ENCODE measurements around the gene HCAR3. TPM values are rescaled to one million over a fixed set of nuclear protein-coding genes. Genes with fewer than 3 reads are reported as not detected.

HCAR3 gene
- total RNA-seq, 1 experiment from 2014 or later, result not detected

DNA sequence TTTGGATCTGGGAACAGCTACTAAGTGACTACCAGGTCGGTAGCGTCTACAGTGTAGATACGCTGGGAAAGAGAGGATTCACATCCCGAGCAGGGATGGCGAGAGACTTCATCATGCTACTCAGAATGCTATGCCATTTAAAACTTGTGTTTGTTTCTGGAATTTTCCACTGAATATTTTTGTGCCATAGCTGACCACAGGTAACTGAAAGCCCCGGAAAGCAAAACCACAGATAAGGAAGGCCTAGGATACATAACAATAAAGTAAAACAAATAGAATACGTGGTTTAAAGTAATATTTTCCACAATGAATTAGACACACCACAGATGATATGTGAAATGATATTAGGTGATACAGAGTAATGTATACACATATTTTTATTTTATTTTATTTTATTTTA, 22.0 kb upstream of the HCAR3 start:
- Histone ChIP-seq H3K9me3 (ENCODE audit: control insufficient read depth, insufficient read depth, low read depth, low read length) (no peaks in the 10 kb centered on the region), H3K4me1 (ENCODE audit: control insufficient read depth, insufficient read depth, low read length) (no peaks in the 10 kb centered on the region), H3K27me3 (ENCODE audit: control insufficient read depth, insufficient read depth, low read length) (no peaks in the 10 kb centered on the region), H3K27ac (ENCODE audit: low read length) (no peak overlapping the region), H3K4me3 (ENCODE audit: low read depth in 2 of 2, low read length in 2 of 2) (no peak overlapping the region), H3K36me3 (ENCODE audit: control insufficient read depth, insufficient read depth, low read length) (no peaks in the 10 kb centered on the region)
- in situ Hi-C loops (cut with HindIII; ENCODE audit: low pct_unique_long_range_greater_than_20kb, low sequenced_read_pairs) (no loop called here), intact Hi-C loops (cut with micrococcal nuclease; ENCODE audit: unreplicated experiment) (no loop called here)
- CTCF ChIA-PET, result interaction anchor here (0.5 kb wide), 1 partner anchor 19 kb away, joined by 6 read pairs; no protein-coding TSS in a partner anchor
- ATAC-seq (no peak), DNase-seq (ENCODE audit: low read depth, low spot score) (no peak)
- TF ChIP-seq SIN3A (IDR thresholded peaks at IDR 0.05; ENCODE audit: borderline replicate concordance, insufficient read depth, low read depth, low read length) (no peak), POLR2AphosphoS5 (IDR thresholded peaks at IDR 0.05; ENCODE audit: low read depth, low read length) (no peak), CTCF (IDR thresholded peaks at IDR 0.05) (no peak), TCF7L2 (IDR thresholded peaks at IDR 0.05; ENCODE audit: low read depth, low read length) (no peak)
- TF ChIP-seq, protein P1, sequence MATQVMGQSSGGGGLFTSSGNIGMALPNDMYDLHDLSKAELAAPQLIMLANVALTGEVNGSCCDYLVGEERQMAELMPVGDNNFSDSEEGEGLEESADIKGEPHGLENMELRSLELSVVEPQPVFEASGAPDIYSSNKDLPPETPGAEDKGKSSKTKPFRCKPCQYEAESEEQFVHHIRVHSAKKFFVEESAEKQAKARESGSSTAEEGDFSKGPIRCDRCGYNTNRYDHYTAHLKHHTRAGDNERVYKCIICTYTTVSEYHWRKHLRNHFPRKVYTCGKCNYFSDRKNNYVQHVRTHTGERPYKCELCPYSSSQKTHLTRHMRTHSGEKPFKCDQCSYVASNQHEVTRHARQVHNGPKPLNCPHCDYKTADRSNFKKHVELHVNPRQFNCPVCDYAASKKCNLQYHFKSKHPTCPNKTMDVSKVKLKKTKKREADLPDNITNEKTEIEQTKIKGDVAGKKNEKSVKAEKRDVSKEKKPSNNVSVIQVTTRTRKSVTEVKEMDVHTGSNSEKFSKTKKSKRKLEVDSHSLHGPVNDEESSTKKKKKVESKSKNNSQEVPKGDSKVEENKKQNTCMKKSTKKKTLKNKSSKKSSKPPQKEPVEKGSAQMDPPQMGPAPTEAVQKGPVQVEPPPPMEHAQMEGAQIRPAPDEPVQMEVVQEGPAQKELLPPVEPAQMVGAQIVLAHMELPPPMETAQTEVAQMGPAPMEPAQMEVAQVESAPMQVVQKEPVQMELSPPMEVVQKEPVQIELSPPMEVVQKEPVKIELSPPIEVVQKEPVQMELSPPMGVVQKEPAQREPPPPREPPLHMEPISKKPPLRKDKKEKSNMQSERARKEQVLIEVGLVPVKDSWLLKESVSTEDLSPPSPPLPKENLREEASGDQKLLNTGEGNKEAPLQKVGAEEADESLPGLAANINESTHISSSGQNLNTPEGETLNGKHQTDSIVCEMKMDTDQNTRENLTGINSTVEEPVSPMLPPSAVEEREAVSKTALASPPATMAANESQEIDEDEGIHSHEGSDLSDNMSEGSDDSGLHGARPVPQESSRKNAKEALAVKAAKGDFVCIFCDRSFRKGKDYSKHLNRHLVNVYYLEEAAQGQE (IDR thresholded peaks at IDR 0.05; ENCODE audit: insufficient read depth in 1 of 2, low read depth in 2 of 2, low read length in 1 of 2), result no peak
- POLR2A ChIA-PET, result no interaction called here
- no TSS peak for BruUV-seq (replicated peaks)

DNA sequence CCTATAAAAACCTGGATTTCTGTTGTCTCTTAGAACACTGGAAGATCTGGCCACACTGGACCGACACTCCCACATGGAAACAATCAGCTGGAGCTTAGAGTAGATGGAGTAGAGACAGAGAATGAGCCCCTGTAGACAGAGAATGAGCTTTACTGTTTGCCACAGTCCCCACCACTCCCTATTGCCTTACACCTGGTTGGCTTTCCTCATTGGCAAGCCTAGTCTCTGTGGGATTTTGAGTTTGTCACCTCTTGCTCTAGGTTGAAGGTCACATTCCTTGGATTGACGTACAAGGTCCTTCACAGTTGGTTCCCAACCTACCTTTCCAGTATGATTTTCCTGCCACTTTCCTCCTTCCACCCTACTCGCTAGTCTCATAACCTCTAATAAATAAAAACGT, 16.0 kb upstream of the HCAR3 start:
- ATAC-seq (no peak), DNase-seq (ENCODE audit: low read depth, low spot score) (no peak)
- ChIA-PET CTCF (interaction anchor here (0.5 kb wide), 1 partner anchor 58 kb away, joined by 4 read pairs; no protein-coding TSS in a partner anchor), POLR2A (no interaction called here)
- Histone ChIP-seq H3K4me1 (ENCODE audit: control insufficient read depth, insufficient read depth, low read length) (peaks cover 9% of the 10 kb centered on the region), H3K4me3 (ENCODE audit: low read depth in 2 of 2, low read length in 2 of 2) (no peak overlapping the region), H3K9me3 (ENCODE audit: control insufficient read depth, insufficient read depth, low read depth, low read length) (no peaks in the 10 kb centered on the region), H3K27me3 (ENCODE audit: control insufficient read depth, insufficient read depth, low read length) (no peaks in the 10 kb centered on the region), H3K27ac (ENCODE audit: low read length) (no peak overlapping the region), H3K36me3 (ENCODE audit: control insufficient read depth, insufficient read depth, low read length) (no peaks in the 10 kb centered on the region)
- intact Hi-C loops (cut with micrococcal nuclease; ENCODE audit: unreplicated experiment), result no loop called here
- TF ChIP-seq CTCF (IDR thresholded peaks at IDR 0.05) (no peak), SIN3A (IDR thresholded peaks at IDR 0.05; ENCODE audit: borderline replicate concordance, insufficient read depth, low read depth, low read length) (no peak), TCF7L2 (IDR thresholded peaks at IDR 0.05; ENCODE audit: low read depth, low read length) (no peak), POLR2AphosphoS5 (IDR thresholded peaks at IDR 0.05; ENCODE audit: low read depth, low read length) (no peak)
- TF ChIP-seq, protein P1 (IDR thresholded peaks at IDR 0.05; ENCODE audit: insufficient read depth in 1 of 2, low read depth in 2 of 2, low read length in 1 of 2), result no peak
- in situ Hi-C loops (cut with HindIII; ENCODE audit: low pct_unique_long_range_greater_than_20kb, low sequenced_read_pairs), result no loop called here
- no TSS peak for BruUV-seq (replicated peaks)
